GM19035 (cell line): ENCODE data around the gene NUBPL.
"Not testable (repeated sequence)": the region's sequence is repeated elsewhere in the genome, so short reads cannot be mapped to it uniquely, and the experiment has no call there.

Source experiments
- ATAC-seq: cut with Tn5 transposase; IDR thresholded peaks from one replicate; pipeline ENCODE4 v1.9.1; 2021; ENCODE audit not compliant: unreplicated experiment

NUBPL gene

DNA sequence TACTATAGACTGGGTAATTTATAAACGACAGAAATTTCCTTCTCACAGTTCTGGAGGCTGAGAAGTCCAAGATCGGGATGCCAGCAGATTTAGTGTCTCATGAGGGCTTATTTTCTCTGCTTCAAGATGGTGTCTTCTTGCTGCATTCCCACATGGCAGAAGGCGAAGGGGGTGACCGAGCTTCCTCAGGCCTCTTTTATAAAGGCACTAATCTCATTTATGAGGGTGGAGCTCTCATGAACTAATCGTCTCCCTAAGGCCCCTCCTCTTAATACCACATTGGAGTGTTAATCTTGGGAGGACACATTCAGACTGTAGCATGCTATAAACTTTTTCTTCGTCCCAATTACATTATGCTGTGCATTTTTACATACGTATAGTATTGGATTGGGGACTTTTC, 315.5 kb downstream of the NUBPL start:
- no peak for ATAC-seq

- ATAC-seq = no peak
Observed at GRCh38 chr14:31877255-31877798, 316.1 kb downstream of the NUBPL start.

- ATAC-seq = no peak
Observed at GRCh38 chr14:31879661-31880348, 318.6 kb downstream of the NUBPL start.

GRCh38 chr14:31880935-31881334, 319.7 kb downstream of the NUBPL start:
- no peak for ATAC-seq

DNA sequence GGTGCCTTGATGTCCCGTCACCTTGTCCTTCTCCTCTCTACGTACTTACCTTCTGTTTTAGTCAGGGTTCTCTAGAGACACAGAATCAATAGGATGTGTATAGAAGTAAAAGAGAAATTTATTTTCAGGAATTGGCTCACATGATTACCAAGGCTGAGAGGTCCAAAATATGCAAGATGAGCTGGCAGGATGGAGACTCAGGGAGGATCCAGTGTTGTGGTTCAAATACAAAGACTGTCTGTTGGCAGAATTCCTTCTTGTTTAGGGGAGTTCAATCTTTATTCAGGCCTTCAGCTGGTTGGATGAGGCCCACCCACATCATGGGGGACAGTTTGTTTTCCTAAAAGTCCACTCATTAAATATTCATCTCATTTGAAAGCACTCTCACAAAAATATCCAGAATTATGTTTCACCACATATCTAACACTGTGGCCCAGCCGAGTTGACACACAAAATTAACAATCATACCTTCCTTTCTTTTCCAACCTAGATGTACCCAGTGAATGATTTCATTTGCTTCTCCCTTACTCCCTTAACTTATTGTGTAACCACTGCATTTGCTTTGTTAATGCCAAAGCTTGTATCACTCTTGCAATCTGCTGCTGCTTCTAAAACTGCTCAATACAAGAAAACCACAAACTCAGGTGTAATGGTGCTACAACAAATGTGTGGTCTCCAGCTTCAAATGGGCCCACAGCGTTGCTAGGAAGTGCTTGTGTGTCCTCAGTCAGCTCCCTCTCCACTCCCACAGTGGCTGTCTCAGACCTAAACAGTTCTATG, 320.5 kb downstream of the NUBPL start:
- no peak for ATAC-seq

DNA sequence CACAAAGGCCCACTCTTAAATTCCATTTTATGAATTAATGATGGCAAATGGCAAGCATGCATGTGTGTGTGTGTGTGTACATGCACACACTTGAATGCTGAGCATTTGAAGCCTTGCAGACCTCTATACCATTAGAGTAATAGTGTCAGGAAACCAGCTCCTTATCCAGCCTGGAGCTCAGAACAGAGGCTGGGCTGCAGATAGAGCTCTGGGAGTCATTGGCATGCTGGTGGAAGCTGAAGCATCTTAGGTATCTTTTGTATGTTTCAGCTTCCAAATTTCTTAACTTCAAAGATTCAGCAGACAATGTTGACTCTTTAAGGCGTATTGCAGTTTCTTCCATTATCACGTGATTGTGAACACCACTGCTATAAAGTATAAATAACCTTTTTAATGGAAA, 323.0 kb downstream of the NUBPL start:
- ATAC-seq = no peak

DNA sequence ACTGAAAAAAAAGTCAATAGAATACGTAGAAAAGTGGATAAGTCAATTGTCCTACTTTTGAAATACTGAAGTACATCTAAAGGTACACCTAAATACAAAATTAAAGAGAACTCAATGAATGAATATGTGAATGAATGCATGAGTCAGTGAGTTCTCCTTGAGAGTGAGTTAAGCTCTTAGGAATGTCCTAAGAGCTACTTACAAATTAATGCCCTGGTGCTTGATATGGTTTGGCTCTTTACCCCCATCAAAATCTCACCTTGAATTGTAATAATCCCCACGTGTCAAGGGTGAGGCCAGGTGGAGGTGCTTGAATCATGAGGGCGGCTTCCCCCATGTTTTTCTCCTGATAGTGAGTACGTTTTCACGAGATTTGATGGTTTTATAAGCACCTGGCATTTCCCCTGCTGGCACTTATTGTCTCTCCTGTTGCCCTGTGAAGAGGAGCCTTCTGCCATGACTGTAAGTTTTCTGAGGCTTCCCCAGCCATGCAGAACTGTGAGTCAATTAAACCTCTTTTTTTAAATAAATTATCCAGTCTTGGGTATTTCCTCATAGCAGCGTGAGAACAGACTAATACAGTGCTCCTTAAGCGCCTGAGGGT, 323.7 kb downstream of the NUBPL start:
- no peak for ATAC-seq

- no peak for ATAC-seq
Observed at GRCh38 chr14:31886156-31886835, 325.1 kb downstream of the NUBPL start.

DNA sequence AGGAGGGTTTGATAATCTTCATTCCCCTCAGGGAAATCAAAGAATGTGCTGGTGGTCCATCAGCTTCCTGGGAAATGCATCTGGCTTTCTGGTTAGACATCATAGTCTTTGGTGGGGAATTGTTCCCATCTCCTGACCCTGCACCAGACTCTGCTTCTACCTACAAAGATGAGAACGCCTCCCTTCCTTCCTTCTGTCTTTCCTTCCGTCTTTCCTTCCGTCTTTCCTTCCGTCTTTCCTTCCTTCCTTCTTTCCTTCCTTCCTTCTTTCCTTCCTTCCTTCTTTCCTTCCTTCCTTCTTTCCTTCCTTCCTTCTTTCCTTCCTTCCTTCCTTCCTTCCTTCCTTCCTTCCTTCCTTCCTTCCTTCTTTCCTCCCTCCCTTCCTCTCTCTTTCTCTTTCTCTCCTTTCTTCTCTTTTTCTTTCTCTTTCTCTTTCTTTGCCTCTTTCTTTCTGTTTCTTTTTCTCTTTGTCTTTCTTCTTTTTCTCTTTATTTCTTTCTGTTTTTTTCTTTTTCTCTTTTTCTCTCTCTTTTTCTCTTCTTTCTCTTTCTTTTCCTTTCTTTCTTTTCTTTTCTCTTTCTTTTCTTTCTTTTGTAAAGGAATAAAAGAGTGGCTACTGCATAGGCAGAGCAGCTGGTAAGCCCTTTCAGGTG, 326.9 kb downstream of the NUBPL start:
- no peak for ATAC-seq

DNA sequence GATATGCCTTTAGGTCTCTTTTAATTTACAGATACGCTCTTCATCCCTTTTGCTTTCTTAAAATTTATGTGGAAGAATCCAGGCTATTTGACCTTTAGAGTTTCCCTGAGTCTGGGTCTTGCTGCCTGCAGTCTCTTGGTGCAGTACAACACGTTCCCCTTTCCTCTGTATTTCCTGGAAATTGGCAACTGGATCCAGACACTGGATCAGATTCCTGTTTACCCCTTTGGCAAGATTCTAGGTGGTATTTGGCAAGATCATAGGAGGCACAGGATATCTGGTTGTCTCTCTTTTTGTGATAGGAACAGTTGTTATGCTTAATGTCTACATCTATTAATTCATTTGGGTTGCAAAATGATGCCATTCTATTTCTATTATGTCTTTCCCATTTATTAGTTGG, 328.1 kb downstream of the NUBPL start:
- ATAC-seq = no peak

- not testable (repeated sequence) for ATAC-seq
Observed at GRCh38 chr14:31890202-31890601, 329.0 kb downstream of the NUBPL start.

- no peak for ATAC-seq
Observed at GRCh38 chr14:31893221-31893757, 332.1 kb downstream of the NUBPL start.

DNA sequence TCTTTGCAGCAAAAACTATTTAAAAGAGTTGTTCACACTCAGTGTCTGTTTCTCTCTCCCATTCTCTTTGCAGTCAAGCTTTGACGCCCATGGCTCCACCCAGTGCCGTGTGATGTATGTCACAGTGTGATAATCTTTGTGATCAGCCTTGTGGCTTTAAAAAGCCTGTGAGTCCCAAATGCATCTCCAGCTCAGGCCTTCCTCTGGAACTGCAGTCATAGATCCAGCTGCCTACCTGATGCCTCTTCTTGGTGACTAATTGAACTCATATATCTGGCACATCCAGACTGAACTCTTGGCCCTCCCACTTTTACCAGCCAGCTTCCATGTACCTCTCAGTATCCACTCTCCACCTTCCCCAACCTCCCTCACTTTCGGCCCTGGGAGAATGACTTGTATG, 333.1 kb downstream of the NUBPL start:
- no peak for ATAC-seq

GRCh38 chr14:31895206-31895605, 334.0 kb downstream of the NUBPL start:
- no peak for ATAC-seq

- no peak for ATAC-seq
Observed at GRCh38 chr14:31895646-31896045, 334.4 kb downstream of the NUBPL start.

- ATAC-seq = no peak
Observed at GRCh38 chr14:31897581-31898186, 336.5 kb downstream of the NUBPL start.

- ATAC-seq = no peak
Observed at GRCh38 chr14:31898838-31899528, 337.8 kb downstream of the NUBPL start.

DNA sequence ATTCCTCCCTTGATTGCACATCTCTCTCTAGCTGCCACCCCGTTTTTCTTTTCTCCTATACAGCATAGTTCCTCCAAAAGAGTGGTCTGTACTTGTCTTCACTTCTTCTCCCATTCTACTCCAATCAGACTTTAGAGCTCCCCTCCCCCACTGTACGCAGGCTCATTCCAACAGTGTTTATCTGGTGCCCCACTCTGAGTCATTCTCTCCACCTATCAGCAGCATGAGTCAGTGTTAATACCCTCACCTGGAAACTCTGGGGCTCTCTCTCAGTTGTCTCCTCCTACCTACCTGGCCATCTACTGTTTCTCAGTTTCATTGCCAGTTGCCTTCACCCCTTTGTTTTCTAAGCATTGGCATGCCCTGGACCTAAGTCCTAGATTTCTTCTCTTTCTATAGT, 340.8 kb downstream of the NUBPL start:
- no peak for ATAC-seq

- ATAC-seq = no peak
Observed at GRCh38 chr14:31902945-31903646, 341.9 kb downstream of the NUBPL start.
